ENCODE results near the gene EPS15. TPM values are rescaled to one million over a fixed set of nuclear protein-coding genes. Genes with fewer than 3 reads are reported as not detected.

Gene EPS15
- total RNA-seq, 4 donors from 2014 or later, result 43.8 to 74.0 (median 59.9) TPM

GRCh38 chr1:51385776-51386175 lies 133.3 kb downstream of the EPS15 start:
- WGBS, 2 donors (ENCODE audit: low coverage in 1 of 2), result 93 to 96% methylated on average over 2 of the region's 2 CpGs
- TF ChIP-seq EP300 (IDR thresholded peaks at IDR 0.05; ENCODE audit: low read depth), result no peak
- TF ChIP-seq POLR2AphosphoS5 (IDR thresholded peaks at IDR 0.05), result no peak
- no peak for TF ChIP-seq POLR2A (IDR thresholded peaks at IDR 0.05)
- peaks cover 0 to 5% of the 10 kb centered on the region in 2 donors for H3K9me3 ChIP-seq
- no peak overlapping the region for H3K27ac ChIP-seq
- intact Hi-C loops (cut with DNase I; ENCODE audit: low total_unique reads) (no loop called here), in situ Hi-C loops (cut with MboI; ENCODE audit: low pct_ligation_motif_present in 1 of 4, low pct_unique_long_range_greater_than_20kb in 1 of 4, low sequenced_read_pairs in 3 of 4) (no loop called here)
- no peaks in the 10 kb centered on the region for H3K27me3 ChIP-seq
- no peak overlapping the region for H3K4me3 ChIP-seq
- H3K4me1 ChIP-seq, result no peaks in the 10 kb centered on the region
- DNase-seq, result no peak
- H3K36me3 ChIP-seq, result peaks cover 0 to 34% (median 4%) of the 10 kb centered on the region in 4 donors

GRCh38 chr1:51381964-51382363 lies 137.1 kb downstream of the EPS15 start:
- no peaks in the 10 kb centered on the region for H3K4me1 ChIP-seq
- intact Hi-C loops (cut with DNase I; ENCODE audit: low total_unique reads), result no loop called here
- H3K4me3 ChIP-seq, result no peak overlapping the region
- in situ Hi-C loops (cut with MboI; ENCODE audit: low pct_ligation_motif_present in 1 of 4, low pct_unique_long_range_greater_than_20kb in 1 of 4, low sequenced_read_pairs in 3 of 4), result no loop called here
- TF ChIP-seq CTCF (IDR thresholded peaks at IDR 0.05) (no peak), POLR2AphosphoS5 (IDR thresholded peaks at IDR 0.05) (no peak)
- H3K27me3 ChIP-seq, result no peaks in the 10 kb centered on the region
- H3K36me3 ChIP-seq, result peaks cover 0 to 46% (median 7%) of the 10 kb centered on the region in 4 donors
- H3K27ac ChIP-seq, result no peak overlapping the region
- no peak for DNase-seq
- peaks cover 0 to 5% of the 10 kb centered on the region in 2 donors for H3K9me3 ChIP-seq

- TF ChIP-seq CTCF (IDR thresholded peaks at IDR 0.05) (no peak), EP300 (IDR thresholded peaks at IDR 0.05; ENCODE audit: low read depth) (no peak), POLR2AphosphoS5 (IDR thresholded peaks at IDR 0.05) (no peak), POLR2A (IDR thresholded peaks at IDR 0.05) (no peak)
- Histone ChIP-seq H3K4me3 (no peak overlapping the region), H3K27me3 (no peaks in the 10 kb centered on the region), H3K27ac (no peak overlapping the region), H3K4me1 (no peaks in the 10 kb centered on the region), H3K9me3 (peaks cover 0 to 5% of the 10 kb centered on the region in 2 donors), H3K36me3 (peaks cover 0 to 42% (median 7%) of the 10 kb centered on the region in 4 donors)
- 94 to 100% methylated on average over 1 of the region's 1 CpG for whole genome bisulfite sequencing, 2 donors (ENCODE audit: low coverage in 1 of 2)
- intact Hi-C loops (cut with DNase I; ENCODE audit: low total_unique reads), result no loop called here
- no peak for DNase-seq
- in situ Hi-C loops (cut with MboI; ENCODE audit: low pct_ligation_motif_present in 1 of 4, low pct_unique_long_range_greater_than_20kb in 1 of 4, low sequenced_read_pairs in 3 of 4), result no loop called here
Observed at GRCh38 chr1:51380936-51381335, 138.1 kb downstream of the EPS15 start.

- intact Hi-C loops (cut with DNase I; ENCODE audit: low total_unique reads) (no loop called here), in situ Hi-C loops (cut with MboI; ENCODE audit: low pct_ligation_motif_present in 1 of 4, low pct_unique_long_range_greater_than_20kb in 1 of 4, low sequenced_read_pairs in 3 of 4) (no loop called here)
- Histone ChIP-seq H3K36me3 (peaks cover 0 to 24% (median 2%) of the 10 kb centered on the region in 4 donors), H3K27ac (no peak overlapping the region), H3K4me1 (no peaks in the 10 kb centered on the region), H3K4me3 (no peak overlapping the region), H3K9me3 (peaks cover 0 to 5% of the 10 kb centered on the region in 2 donors), H3K27me3 (no peaks in the 10 kb centered on the region)
- DNase-seq, result no peak
- TF ChIP-seq CTCF (IDR thresholded peaks at IDR 0.05), result no peak
- no peak for TF ChIP-seq POLR2AphosphoS5 (IDR thresholded peaks at IDR 0.05)
- TF ChIP-seq POLR2A (IDR thresholded peaks at IDR 0.05), result no peak
- no peak for TF ChIP-seq EP300 (IDR thresholded peaks at IDR 0.05; ENCODE audit: low read depth)
- WGBS, 2 donors (ENCODE audit: low coverage in 1 of 2), result 94 to 96% methylated on average over 3 to 6 of the region's 6 CpGs
Observed at GRCh38 chr1:51378871-51379270, 140.2 kb downstream of the EPS15 start.

GRCh38 chr1:51373898-51374297 lies 145.2 kb downstream of the EPS15 start:
- Histone ChIP-seq H3K27ac (no peak overlapping the region), H3K4me1 (no peaks in the 10 kb centered on the region), H3K4me3 (no peak overlapping the region), H3K36me3 (peaks cover 0 to 11% (median 0%) of the 10 kb centered on the region in 4 donors), H3K27me3 (no peaks in the 10 kb centered on the region), H3K9me3 (no peaks in the 10 kb centered on the region)
- TF ChIP-seq POLR2A (IDR thresholded peaks at IDR 0.05), result no peak
- TF ChIP-seq POLR2AphosphoS5 (IDR thresholded peaks at IDR 0.05), result no peak
- TF ChIP-seq EP300 (IDR thresholded peaks at IDR 0.05; ENCODE audit: low read depth), result no peak
- TF ChIP-seq CTCF (IDR thresholded peaks at IDR 0.05), result no peak
- in situ Hi-C loops (cut with MboI; ENCODE audit: low pct_ligation_motif_present in 1 of 4, low pct_unique_long_range_greater_than_20kb in 1 of 4, low sequenced_read_pairs in 3 of 4) (loop anchor here in 1 of 4 donors (25.0 kb wide), 1 partner anchor 163 kb away; no protein-coding TSS in a partner anchor), intact Hi-C loops (cut with DNase I; ENCODE audit: low total_unique reads) (no loop called here)
- WGBS, 2 donors (ENCODE audit: low coverage in 1 of 2), result 93 to 95% methylated on average over 2 to 3 of the region's 3 CpGs
- no peak for DNase-seq

Data from transverse colon (tissue), 4 donors.